ENCODE results near the gene PELI2. TPM values are rescaled to one million over a fixed set of nuclear protein-coding genes. Genes with fewer than 3 reads are reported as not detected.

The PELI2 gene
- total RNA-seq, 1 experiment from 2014 or later = 0.19 TPM

- no peak overlapping the region for H3K4me3 Mint-ChIP-seq (ENCODE audit: unreplicated experiment)
- ChIA-PET POLR2A (no interaction called here), CTCF (no interaction called here)
- no TSS peak for BruUV-seq (replicated peaks)
- DNase-seq (ENCODE audit: unreplicated experiment) = no peak
- intact Hi-C loops (cut with micrococcal nuclease) = no loop called here
- H3K9me3 Mint-ChIP-seq (ENCODE audit: unreplicated experiment) = no peaks in the 10 kb centered on the region
- peaks cover 4% of the 10 kb centered on the region for H3K36me3 Mint-ChIP-seq (ENCODE audit: insufficient read depth, unreplicated experiment)
- peaks cover 16% of the 10 kb centered on the region for H3K4me1 Mint-ChIP-seq (ENCODE audit: insufficient read depth, unreplicated experiment)
- no peak for TF ChIP-seq CTCF (IDR thresholded peaks at IDR 0.05; ENCODE audit: unreplicated experiment)
- peaks cover 38% of the 10 kb centered on the region for H3K27me3 Mint-ChIP-seq (ENCODE audit: insufficient read depth, unreplicated experiment)
- no peak overlapping the region for H3K27ac Mint-ChIP-seq (ENCODE audit: low read depth, unreplicated experiment)
These were observed 24.1 kb downstream of the PELI2 start for GRCh38 chr14:56142314-56142713.

- no peaks in the 10 kb centered on the region for H3K9me3 Mint-ChIP-seq (ENCODE audit: unreplicated experiment)
- no TSS peak for BruUV-seq (replicated peaks)
- H3K27ac Mint-ChIP-seq (ENCODE audit: low read depth, unreplicated experiment) = no peak overlapping the region
- peaks cover 4% of the 10 kb centered on the region for H3K36me3 Mint-ChIP-seq (ENCODE audit: insufficient read depth, unreplicated experiment)
- no peak for TF ChIP-seq CTCF (IDR thresholded peaks at IDR 0.05; ENCODE audit: unreplicated experiment)
- ChIA-PET POLR2A (no interaction called here), CTCF (no interaction called here)
- intact Hi-C loops (cut with micrococcal nuclease) = no loop called here
- H3K4me3 Mint-ChIP-seq (ENCODE audit: unreplicated experiment) = no peak overlapping the region
- H3K27me3 Mint-ChIP-seq (ENCODE audit: insufficient read depth, unreplicated experiment) = peaks cover 31% of the 10 kb centered on the region
- no peak for DNase-seq (ENCODE audit: unreplicated experiment)
- peaks cover 18% of the 10 kb centered on the region for H3K4me1 Mint-ChIP-seq (ENCODE audit: insufficient read depth, unreplicated experiment)
These were observed 24.8 kb downstream of the PELI2 start for GRCh38 chr14:56143025-56143424.

GRCh38 chr14:56144176-56144575, 26.0 kb downstream of the PELI2 start:
- CTCF ChIA-PET = interaction anchor here (0.6 kb wide), 1 partner anchor 10 kb away, joined by 3 read pairs; no protein-coding TSS in a partner anchor

GRCh38 chr14:56145181-56145769, 27.1 kb downstream of the PELI2 start:
- no TSS peak for BruUV-seq (replicated peaks)
- no peak for TF ChIP-seq CTCF (IDR thresholded peaks at IDR 0.05; ENCODE audit: unreplicated experiment)
- Mint-ChIP-seq H3K4me3 (ENCODE audit: unreplicated experiment) (no peak overlapping the region), H3K27ac (ENCODE audit: low read depth, unreplicated experiment) (peak overlapping the region; percentile 63), H3K4me1 (ENCODE audit: insufficient read depth, unreplicated experiment) (peaks cover 21% of the 10 kb centered on the region), H3K9me3 (ENCODE audit: unreplicated experiment) (no peaks in the 10 kb centered on the region), H3K27me3 (ENCODE audit: insufficient read depth, unreplicated experiment) (peaks cover 8% of the 10 kb centered on the region), H3K36me3 (ENCODE audit: insufficient read depth, unreplicated experiment) (peaks cover 4% of the 10 kb centered on the region)
- DNase-seq (ENCODE audit: unreplicated experiment) = no peak
- intact Hi-C loops (cut with micrococcal nuclease) = no loop called here
- CTCF ChIA-PET = no interaction called here
- POLR2A ChIA-PET = interaction anchor here (0.7 to 0.9 kb wide), 3 partner anchors 8 to 29 kb away, joined by 3 to 4 read pairs (median 3); no protein-coding TSS in a partner anchor

More at GRCh38 chr14:56144176-56144575, 26.0 kb downstream of the PELI2 start:
- H3K27ac Mint-ChIP-seq (ENCODE audit: low read depth, unreplicated experiment) = no peak overlapping the region
- peaks cover 21% of the 10 kb centered on the region for H3K4me1 Mint-ChIP-seq (ENCODE audit: insufficient read depth, unreplicated experiment)
- POLR2A ChIA-PET = no interaction called here
- H3K4me3 Mint-ChIP-seq (ENCODE audit: unreplicated experiment) = no peak overlapping the region
- H3K9me3 Mint-ChIP-seq (ENCODE audit: unreplicated experiment) = no peaks in the 10 kb centered on the region
- no TSS peak for BruUV-seq (replicated peaks)
- H3K27me3 Mint-ChIP-seq (ENCODE audit: insufficient read depth, unreplicated experiment) = peaks cover 19% of the 10 kb centered on the region
- TF ChIP-seq CTCF (IDR thresholded peaks at IDR 0.05; ENCODE audit: unreplicated experiment) = no peak
- no peak for DNase-seq (ENCODE audit: unreplicated experiment)
- H3K36me3 Mint-ChIP-seq (ENCODE audit: insufficient read depth, unreplicated experiment) = peaks cover 4% of the 10 kb centered on the region
- intact Hi-C loops (cut with micrococcal nuclease) = no loop called here
